ENCODE measurements around the gene JUP.

DNA sequence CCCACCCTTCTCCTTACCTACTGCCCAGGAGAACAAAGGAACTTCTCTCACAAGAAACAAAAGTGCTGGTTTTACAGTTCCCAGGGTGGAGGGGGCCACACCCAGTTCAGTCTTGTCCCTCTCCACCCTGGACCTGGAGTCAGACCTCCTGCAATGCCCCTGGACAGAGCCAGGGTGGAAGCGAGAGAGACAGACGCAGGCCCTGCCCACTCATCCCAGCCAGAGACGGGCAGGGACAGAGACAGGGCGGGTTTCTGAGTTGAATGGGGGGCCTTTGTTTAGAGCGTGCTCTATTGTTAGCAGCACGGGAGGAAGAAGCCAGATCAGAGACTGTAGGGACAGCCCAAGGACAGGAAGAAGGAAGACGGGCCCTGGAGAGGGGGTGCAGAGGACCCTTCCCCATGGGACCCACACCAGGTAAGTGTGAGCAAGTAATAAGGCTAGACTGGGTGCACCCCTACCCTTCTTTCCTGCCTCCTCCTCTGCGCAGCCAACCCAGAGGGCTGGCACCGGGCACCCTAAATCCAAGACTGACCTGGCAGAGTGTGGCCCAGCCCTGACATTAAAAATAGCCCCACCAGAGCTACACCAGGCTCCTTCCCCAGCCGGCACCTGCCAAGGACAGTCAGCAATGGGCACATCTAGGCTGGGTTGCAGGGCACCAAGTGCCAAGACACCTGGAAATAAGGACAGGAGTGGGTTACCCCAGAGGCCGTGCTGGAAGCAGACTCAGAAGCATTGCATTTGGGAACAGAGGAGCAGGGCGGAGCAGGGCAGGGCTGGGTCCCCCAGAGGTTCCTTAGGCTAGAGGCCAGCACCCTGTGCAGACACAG, 10.9 kb downstream of the JUP start:
- TF ChIP-seq CEBPB (IDR thresholded peaks at IDR 0.05), result no peak
- TF ChIP-seq, protein P1, sequence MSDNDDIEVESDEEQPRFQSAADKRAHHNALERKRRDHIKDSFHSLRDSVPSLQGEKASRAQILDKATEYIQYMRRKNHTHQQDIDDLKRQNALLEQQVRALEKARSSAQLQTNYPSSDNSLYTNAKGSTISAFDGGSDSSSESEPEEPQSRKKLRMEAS (IDR thresholded peaks at IDR 0.05), result no peak
- peak; percentile 73 for TF ChIP-seq EP300 (IDR thresholded peaks at IDR 0.05; ENCODE audit: borderline replicate concordance)
- TF ChIP-seq YY1 (IDR thresholded peaks at IDR 0.05; ENCODE audit: low read depth), result no peak
- TF ChIP-seq, protein P2, sequence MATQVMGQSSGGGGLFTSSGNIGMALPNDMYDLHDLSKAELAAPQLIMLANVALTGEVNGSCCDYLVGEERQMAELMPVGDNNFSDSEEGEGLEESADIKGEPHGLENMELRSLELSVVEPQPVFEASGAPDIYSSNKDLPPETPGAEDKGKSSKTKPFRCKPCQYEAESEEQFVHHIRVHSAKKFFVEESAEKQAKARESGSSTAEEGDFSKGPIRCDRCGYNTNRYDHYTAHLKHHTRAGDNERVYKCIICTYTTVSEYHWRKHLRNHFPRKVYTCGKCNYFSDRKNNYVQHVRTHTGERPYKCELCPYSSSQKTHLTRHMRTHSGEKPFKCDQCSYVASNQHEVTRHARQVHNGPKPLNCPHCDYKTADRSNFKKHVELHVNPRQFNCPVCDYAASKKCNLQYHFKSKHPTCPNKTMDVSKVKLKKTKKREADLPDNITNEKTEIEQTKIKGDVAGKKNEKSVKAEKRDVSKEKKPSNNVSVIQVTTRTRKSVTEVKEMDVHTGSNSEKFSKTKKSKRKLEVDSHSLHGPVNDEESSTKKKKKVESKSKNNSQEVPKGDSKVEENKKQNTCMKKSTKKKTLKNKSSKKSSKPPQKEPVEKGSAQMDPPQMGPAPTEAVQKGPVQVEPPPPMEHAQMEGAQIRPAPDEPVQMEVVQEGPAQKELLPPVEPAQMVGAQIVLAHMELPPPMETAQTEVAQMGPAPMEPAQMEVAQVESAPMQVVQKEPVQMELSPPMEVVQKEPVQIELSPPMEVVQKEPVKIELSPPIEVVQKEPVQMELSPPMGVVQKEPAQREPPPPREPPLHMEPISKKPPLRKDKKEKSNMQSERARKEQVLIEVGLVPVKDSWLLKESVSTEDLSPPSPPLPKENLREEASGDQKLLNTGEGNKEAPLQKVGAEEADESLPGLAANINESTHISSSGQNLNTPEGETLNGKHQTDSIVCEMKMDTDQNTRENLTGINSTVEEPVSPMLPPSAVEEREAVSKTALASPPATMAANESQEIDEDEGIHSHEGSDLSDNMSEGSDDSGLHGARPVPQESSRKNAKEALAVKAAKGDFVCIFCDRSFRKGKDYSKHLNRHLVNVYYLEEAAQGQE (IDR thresholded peaks at IDR 0.05; ENCODE audit: low read depth), result no peak
- peak; percentile 79 for TF ChIP-seq TCF12 (IDR thresholded peaks at IDR 0.05; ENCODE audit: low read depth)
- no peak for TF ChIP-seq TAF1 (IDR thresholded peaks at IDR 0.05; ENCODE audit: low read depth)
